NCI-H1930 (cell line): ENCODE measurements around the gene LRP11.
A peak's percentile ranks its signal among the peaks of the same experiment; 100 is the strongest.
"Not testable (repeated sequence)": the region's sequence is repeated elsewhere in the genome, so short reads cannot be mapped to it uniquely, and the experiment has no call there.

Source experiments
- DNase-seq, 2 experiments: peaks; one replicate each; lab custom pipeline; 2025; lab: John Stamatoyannopoulos, UW

LRP11 gene

GRCh38 chr6:149863698-149864577 is at the start of gene LRP11:
Gene LRP11 (minus strand): TSS chr6:149864359. CDS start chr6:149864020, 339 bp downstream.
- DNase-seq = peak; percentile 52 to 81

GRCh38 chr6:149913540-149914240 is 49.5 kb upstream of the LRP11 start:
- DNase-seq = no peak

GRCh38 chr6:149913085-149913484 is 48.9 kb upstream of the LRP11 start:
- DNase-seq = no peak

- not testable (repeated sequence) for DNase-seq
Measured at GRCh38 chr6:149912680-149913079, 48.5 kb upstream of the LRP11 start.

DNA sequence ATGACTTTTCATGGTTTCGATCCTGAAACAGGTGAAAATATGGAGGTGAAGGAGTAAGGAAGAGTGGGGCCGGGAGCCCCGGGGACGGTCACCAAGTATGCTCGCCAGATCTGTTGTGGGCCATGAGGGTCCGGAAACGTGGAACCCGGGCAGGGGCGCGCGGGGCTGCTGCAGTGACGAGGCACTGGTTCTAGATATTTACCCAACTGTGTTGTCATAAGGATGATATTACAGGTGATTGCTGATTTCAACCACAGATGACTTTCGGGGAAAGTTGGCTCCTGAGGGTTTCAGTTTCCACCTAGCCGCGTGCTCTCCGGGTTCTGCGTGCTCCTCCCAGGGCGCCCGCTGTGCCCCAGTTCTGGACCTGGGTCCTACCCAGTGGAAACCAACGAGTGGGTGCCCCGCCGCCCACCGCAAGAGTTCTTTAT is 46.6 kb upstream of the LRP11 start:
- no peak for DNase-seq

DNA sequence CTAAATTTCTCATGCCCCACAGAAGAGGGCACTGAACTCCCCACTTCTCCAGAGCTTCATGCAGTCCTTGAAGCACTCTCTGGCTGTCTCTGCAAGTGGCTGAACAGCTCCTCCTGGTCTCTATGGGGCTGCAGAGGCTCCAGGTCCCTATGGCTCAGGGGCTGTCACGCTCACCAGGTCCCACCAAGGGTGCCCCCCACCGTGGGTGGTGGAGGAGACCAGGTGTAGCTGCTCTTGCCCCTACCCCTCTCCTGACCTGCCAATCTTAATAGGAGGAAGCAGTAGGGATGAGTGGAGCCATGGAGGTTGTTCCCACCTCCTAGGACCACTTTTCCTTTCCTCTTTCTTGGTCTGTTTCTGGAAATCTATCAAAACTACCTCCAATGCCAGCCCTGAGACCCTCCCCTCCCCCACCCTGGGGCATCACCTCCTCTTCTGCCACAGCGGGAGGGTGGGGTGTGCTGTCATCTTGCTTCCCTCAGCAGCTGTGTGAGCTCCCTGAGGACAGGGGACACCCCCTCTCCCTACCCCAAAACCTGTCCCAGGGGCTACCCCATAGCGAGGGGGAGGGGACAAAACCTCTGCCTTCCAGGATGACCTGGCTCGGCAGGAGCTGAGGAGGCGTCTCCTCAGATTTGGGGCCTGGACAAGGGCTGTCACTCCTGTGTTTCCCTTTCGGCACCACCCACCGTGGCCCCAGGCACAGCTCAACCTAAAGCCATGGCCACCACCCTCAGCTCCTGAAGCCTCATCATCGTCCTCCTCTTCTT is 45.7 kb upstream of the LRP11 start:
- no peak for DNase-seq

- DNase-seq = not testable (repeated sequence)
Measured at GRCh38 chr6:149908480-149908879, 44.3 kb upstream of the LRP11 start.

DNA sequence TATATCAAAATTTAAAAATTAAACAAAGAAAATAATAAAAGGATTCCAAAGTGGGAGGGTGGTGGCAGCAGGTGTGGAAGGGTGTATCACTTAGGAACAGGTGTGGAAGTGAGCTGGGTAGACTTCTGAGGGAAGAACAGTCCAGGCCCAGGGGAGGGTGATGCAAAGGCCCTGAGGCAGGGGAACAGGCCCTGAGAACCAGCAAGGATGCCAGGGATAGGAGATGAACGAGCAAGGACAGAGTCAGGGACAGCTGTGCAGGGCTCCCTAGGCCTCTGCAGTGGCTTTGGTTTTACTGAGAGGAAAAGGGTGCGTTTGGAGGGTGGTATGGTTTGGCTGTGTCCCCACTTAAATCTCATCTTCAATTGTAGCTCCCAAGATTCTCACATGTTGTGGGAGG is 43.2 kb upstream of the LRP11 start:
- no peak for DNase-seq

- DNase-seq = no peak
Measured at GRCh38 chr6:149906405-149906804, 42.2 kb upstream of the LRP11 start.

GRCh38 chr6:149905911-149906371 is 41.8 kb upstream of the LRP11 start:
- DNase-seq = no peak

- DNase-seq = no peak
Measured at GRCh38 chr6:149905371-149905910, 41.3 kb upstream of the LRP11 start.

- no peak for DNase-seq
Measured at GRCh38 chr6:149904661-149905370, 40.7 kb upstream of the LRP11 start.

DNA sequence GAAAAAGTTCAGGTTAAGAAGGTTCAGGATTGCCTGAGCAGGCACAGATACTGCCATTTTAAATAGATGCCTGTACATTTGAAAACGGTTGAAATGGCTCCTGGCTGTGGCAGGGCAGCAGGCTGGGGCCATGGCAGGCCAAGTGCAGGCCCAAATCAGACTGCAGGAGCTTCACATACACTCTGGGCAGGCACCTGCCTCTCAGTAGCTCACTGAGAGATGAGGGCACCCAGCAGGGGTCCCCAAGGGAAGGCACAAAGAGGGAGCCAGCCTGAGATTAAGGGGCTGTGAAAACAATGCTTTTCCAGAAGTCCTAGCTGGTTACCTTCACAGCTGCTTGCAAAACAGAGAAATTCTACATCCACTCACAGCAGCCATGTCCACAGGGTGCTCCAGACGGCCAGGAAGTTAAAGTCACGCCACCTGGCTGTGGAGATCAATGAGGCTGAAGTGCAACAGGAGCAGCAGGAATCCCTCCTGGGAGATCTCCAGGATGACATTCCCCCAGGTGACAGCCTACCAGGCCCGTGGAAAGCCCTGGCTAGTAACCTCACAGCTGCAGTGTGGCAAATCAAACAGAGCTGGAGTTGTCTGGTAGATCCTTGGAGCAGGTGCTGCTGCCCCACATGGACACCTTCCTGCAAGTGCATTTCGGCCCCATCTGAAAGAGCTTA is 39.9 kb upstream of the LRP11 start:
- DNase-seq = no peak

DNA sequence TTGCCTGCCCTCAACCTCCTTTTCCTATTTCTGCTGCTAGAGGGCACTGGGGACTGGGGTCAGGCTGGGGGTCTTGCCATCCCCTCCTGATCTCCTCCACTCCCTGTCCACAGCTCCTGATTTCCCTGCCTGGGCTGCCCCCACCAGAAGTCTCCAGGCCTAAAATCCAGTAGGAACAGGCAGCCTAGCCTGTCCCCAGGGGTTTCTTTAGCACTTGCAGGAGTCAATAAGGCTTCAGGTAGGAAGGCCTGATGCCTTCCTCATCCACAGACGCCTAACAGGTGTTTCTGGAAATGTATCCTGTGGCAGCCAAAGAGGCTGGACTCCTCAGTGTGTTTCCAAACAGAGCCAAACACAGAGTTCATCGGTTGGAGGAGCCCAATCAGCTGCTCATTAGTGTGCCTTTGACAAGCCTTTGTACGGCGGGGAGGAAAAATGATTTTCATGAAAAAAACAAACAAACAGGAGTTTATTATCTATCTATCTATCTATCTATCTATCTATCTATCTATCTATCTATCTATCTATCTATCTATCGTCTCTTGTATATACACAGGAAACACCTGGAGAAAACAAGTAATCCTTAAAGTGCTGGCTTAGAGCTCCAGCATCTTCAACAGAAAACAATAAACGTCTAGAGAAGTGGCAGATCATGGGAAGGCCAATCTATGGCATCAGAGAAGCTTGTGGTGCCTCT is 37.4 kb upstream of the LRP11 start:
- no peak for DNase-seq

DNA sequence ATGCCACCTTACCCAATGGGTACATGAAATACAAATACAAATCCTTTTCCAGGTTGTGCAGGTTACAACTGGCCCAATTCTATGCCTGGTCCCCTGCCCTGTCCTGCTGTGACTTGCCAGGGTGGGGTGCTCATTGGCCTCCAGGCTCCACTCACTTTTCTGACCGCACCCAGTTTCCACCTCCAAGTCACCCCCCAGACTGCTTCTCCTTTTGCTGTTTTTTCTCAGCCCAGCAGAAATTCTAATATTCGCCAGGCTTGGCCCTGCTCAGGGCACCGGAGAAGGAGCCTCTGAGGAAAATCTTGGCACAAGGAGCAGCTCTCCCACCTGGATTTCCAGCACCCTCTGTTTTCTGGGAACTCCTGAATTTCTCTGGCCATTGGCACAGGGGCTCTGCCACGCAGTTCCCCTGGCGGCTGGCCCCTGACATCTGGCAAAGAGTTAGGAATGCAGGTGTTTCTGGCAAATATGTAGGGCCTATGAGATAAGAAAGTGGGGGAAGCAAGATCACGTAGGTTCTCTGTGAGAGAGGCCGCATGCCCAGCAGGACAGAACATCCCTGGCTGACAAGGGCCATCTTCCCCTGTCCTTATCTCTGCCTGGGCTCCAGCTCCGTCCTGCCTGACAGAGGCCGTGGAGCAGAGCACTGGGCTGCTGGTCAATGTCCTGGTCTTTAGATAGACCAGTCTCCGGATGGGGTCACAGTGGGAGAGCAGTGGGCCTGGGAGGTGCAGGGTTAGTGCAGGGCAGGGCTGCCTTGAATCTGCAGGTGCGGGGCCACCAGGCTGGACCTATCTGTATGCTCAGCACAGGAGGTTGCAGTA is 36.7 kb upstream of the LRP11 start:
- DNase-seq = no peak

GRCh38 chr6:149899926-149900619 is 35.9 kb upstream of the LRP11 start:
- DNase-seq = no peak

DNA sequence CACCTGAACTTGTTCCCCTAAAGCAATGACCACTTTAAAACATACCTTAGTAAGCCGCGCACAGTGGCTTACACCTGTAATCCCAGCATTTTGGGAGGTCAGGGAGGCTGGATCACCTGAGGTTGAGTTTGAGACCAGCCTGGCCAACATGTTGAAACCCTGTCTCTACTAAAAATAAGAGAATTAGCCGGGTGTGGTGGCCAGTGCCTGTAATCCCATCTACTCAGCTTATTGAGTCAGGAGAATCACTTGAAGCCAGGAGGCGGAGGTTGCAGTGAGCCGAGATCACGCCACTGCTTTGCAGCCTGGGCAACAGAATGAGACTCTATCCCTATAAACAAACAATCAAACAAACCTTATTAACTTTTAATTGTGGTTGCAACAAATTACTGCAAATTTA is 35.3 kb upstream of the LRP11 start:
- no peak for DNase-seq

GRCh38 chr6:149898966-149899365 is 34.8 kb upstream of the LRP11 start:
- no peak for DNase-seq
